Smooth muscle cell (in vitro differentiated cells): ENCODE results near the gene LMO1. TPM values are rescaled to one million over a fixed set of nuclear protein-coding genes. Genes with fewer than 3 reads are reported as not detected.

Experiments used
- DNase-seq: peaks from one replicate; lab custom pipeline; 2025; ENCODE audit not compliant: unreplicated experiment; lab: John Stamatoyannopoulos, UW
- H2AFZ ChIP-seq: fragments of 200-600 bp; sonication (generic); 2 replicates; pipeline ENCODE4 v1.6.0; 2016; ENCODE audit warnings: antibody characterized with exemption, low read depth, mild to moderate bottlenecking
- H3F3A ChIP-seq: fragments of 200-600 bp; sonication (generic); 2 replicates; pipeline ENCODE4 v1.6.0; 2017; ENCODE audit warnings: antibody characterized with exemption, low read depth
- H3K27ac ChIP-seq: fragments of 200-600 bp; sonication (generic); 2 replicates; pipeline ENCODE4 v1.5.1; 2016; ENCODE audit warnings: low read depth, mild to moderate bottlenecking
- H3K27me3 ChIP-seq: fragments of 200-600 bp; sonication (generic); 2 replicates; pipeline ENCODE4 v1.6.1; 2016; ENCODE audit warnings: low read depth, mild to moderate bottlenecking
- H3K36me3 ChIP-seq: fragments of 200-600 bp; sonication (generic); 2 replicates; pipeline ENCODE4 v1.5.1; 2016; ENCODE audit warnings: low read depth
- H3K4me1 ChIP-seq: fragments of 200-600 bp; sonication (generic); 2 replicates; pipeline ENCODE4 v1.5.1; 2016; ENCODE audit warnings: low read depth
- H3K4me2 ChIP-seq: fragments of 200-600 bp; sonication (generic); 2 replicates; pipeline ENCODE4 v1.6.0; 2016; ENCODE audit warnings: mild to moderate bottlenecking
- H3K4me3 ChIP-seq: fragments of 200-600 bp; sonication (generic); 2 replicates; pipeline ENCODE4 v1.5.1; 2016; ENCODE audit warnings: mild to moderate bottlenecking
- H3K79me2 ChIP-seq: fragments of 200-600 bp; sonication (generic); 2 replicates; pipeline ENCODE4 v1.6.0; 2016; ENCODE audit warnings: low read depth, mild to moderate bottlenecking
- H3K9ac ChIP-seq: fragments of 200-600 bp; sonication (generic); 2 replicates; pipeline ENCODE4 v1.6.0; 2016; ENCODE audit warnings: low read depth
- H3K9me3 ChIP-seq: fragments of 200-600 bp; sonication (generic); replicated peaks from 2 replicates; pipeline ENCODE4 v1.5.1; 2016; ENCODE audit warnings: low read depth
- H4K20me1 ChIP-seq: fragments of 200-600 bp; sonication (generic); 2 replicates; pipeline ENCODE4 v1.6.0; 2016; ENCODE audit warnings: low read depth
- WGBS: methylation state at CpG from one replicate; pipeline ENCODE4 v1.1.7; 2016; ENCODE audit warnings: low lambda C conversion rate; 5-methylcytosine and 5-hydroxymethylcytosine counted together
- polyA plus RNA-seq: library from polyadenylated mRNA; unstranded; fragments of >200 nt; fragmentation: Nextera tagmentation; extraction: Ambion mirVana; gene quantifications from 2 replicates; pipeline ENCODE4 v1.2.1, GENCODE V29; 2016
- total RNA-seq: library from RNA; depleted of rRNA; stranded (reverse); fragments of >200 nt; gene quantifications from 2 replicates; pipeline ENCODE4 v1.2.3, GENCODE V29; 2014
- TF ChIP-seq, protein P1 (sequence below): fragments of 200-600 bp; sonication (generic); IDR thresholded peaks from 2 replicates; pipeline ENCODE4 v1.5.1; 2017; ENCODE audit warnings: borderline replicate concordance, mild to moderate bottlenecking, antibody characterized with exemption; ENCODE audit not compliant: insufficient read depth, poor library complexity, severe bottlenecking

The LMO1 gene
- total and polyA plus RNA-seq, 2 experiments from 2014 or later = 1.1 to 1.6 TPM

DNA sequence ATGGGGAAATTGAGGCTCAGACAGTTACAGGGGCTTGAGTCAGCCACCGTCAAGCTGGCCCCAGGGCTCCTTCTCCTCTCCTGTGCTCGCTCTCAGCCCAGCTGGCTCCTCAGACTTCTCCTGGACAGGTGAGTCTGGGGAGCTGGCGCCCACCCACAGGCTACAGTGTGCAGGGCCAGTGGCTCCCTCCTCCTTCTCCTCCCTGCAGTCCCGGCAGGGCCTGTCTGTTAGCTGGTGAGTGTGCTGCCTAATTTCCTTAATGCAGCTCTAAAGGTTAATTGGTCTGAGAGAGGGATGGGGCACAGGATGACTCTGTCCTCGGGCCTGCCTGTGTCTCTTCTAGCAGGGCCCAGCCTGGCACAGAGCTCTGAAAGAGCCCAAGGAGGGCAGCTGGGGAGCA lies 31.7 kb downstream of the LMO1 start:
- Histone ChIP-seq H2AFZ (no peak overlapping the region), H4K20me1 (no peaks in the 10 kb centered on the region), H3K9me3 (no peaks in the 10 kb centered on the region), H3F3A (no peaks in the 10 kb centered on the region), H3K4me2 (no peak overlapping the region), H3K4me3 (no peak overlapping the region), H3K36me3 (no peaks in the 10 kb centered on the region), H3K27ac (no peak overlapping the region), H3K27me3 (no peaks in the 10 kb centered on the region), H3K79me2 (no peaks in the 10 kb centered on the region), H3K4me1 (peaks cover 11% of the 10 kb centered on the region), H3K9ac (no peak overlapping the region)
- WGBS = 62% methylated on average over 5 of the region's 5 CpGs
- TF ChIP-seq, protein P1, sequence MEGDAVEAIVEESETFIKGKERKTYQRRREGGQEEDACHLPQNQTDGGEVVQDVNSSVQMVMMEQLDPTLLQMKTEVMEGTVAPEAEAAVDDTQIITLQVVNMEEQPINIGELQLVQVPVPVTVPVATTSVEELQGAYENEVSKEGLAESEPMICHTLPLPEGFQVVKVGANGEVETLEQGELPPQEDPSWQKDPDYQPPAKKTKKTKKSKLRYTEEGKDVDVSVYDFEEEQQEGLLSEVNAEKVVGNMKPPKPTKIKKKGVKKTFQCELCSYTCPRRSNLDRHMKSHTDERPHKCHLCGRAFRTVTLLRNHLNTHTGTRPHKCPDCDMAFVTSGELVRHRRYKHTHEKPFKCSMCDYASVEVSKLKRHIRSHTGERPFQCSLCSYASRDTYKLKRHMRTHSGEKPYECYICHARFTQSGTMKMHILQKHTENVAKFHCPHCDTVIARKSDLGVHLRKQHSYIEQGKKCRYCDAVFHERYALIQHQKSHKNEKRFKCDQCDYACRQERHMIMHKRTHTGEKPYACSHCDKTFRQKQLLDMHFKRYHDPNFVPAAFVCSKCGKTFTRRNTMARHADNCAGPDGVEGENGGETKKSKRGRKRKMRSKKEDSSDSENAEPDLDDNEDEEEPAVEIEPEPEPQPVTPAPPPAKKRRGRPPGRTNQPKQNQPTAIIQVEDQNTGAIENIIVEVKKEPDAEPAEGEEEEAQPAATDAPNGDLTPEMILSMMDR = no peak
- DNase-seq = no peak

DNA sequence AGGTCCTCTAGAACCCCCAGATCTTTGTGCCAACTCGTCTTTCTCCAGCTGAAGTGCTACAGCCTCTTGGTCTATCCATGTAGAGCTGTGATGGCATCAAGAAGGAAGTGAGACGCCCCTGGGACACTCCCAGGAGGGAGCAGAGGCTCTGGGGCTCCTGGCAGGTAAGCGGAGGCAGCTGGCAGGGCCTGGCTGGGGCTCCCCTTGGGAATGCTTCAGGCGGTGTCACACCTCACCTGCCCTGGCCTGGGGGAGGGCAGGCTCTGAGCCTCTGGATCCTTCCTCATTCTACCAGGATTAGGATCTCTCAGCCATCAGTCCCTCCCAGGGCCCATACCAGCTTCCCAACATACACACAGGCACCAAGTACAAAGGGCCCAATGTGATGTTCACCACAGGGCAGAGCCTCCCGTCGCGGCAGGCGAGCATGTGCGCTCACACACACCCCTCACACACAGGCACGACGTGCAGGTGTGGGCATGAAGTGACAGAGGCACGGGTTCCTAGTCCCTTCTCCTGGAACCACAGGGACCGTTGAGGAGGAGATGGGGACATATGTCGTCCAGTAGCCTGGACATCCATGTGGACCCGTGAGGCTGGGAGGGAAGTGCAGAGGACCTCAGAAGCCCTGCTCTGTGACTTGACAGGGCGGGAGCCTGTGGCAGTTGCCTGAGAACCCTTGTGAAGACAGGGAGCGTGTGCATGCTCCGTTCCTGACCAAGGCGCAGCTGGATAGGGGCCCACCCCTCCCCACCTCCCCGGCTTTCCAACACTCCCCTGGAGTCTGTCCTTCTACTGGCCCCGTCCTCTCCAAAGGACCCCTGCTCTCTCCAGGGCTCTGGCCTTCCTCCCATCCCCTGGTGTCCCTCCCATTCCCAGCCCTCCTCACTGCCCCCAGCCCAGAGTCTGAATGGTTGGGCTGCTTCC lies 32.5 kb downstream of the LMO1 start:
- DNase-seq = no peak
- TF ChIP-seq, protein P1 = no peak
- Histone ChIP-seq H3K4me2 (no peak overlapping the region), H2AFZ (no peak overlapping the region), H3K9me3 (no peaks in the 10 kb centered on the region), H3K4me3 (no peak overlapping the region), H3K36me3 (no peaks in the 10 kb centered on the region), H3K27ac (no peak overlapping the region), H3K27me3 (no peaks in the 10 kb centered on the region), H3K9ac (no peak overlapping the region), H3K4me1 (peaks cover 11% of the 10 kb centered on the region), H3F3A (no peaks in the 10 kb centered on the region), H3K79me2 (no peaks in the 10 kb centered on the region), H4K20me1 (no peaks in the 10 kb centered on the region)
- WGBS = 90% methylated on average over 21 of the region's 21 CpGs

DNA sequence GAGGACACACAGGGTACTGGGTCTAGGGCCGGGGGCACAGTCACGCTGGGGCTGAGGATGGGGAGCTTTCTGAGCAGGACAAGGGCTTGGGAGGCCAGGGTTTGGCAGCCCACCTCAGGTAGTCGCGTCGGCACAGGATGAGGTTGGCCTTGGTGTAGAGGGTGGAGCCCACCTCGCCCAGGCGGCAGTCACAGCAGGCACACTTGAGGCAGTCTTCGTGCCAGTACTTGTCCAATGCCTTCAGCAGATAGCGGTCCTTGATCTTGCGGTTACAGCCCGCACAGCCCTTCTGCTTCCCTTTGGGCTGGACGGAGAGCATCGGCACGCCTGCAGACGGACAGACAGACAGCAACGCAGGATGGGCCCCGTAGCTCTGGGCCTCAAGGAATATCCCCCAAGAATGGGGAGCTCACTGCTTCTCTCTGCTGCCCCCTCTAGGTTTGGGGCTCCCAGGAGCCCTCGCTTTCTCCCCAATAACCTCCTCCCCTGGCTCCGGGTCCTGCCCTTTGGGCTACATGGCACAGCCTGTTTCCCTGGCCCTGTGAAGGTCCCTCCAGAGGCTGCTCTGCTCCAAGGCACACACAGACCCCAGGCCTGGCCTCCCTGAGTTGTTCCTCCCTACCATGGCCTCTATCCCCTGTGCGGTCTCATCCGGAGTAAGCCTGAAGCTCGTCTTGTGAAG lies 33.4 kb downstream of the LMO1 start:
- peaks cover 11% of the 10 kb centered on the region for H3K4me1 ChIP-seq
- H3K9ac ChIP-seq = no peak overlapping the region

More for the DNA sequence above, 33.4 kb downstream of the LMO1 start:
- no peak overlapping the region for H2AFZ ChIP-seq
- DNase-seq = no peak
- no peak overlapping the region for H3K4me2 ChIP-seq
- no peak overlapping the region for H3K27ac ChIP-seq
- no peak overlapping the region for H3K4me3 ChIP-seq
- TF ChIP-seq, protein P1 = no peak
- no peaks in the 10 kb centered on the region for H4K20me1 ChIP-seq
- H3F3A ChIP-seq = no peaks in the 10 kb centered on the region
- H3K36me3 ChIP-seq = no peaks in the 10 kb centered on the region
- 95% methylated on average over 22 of the region's 22 CpGs for WGBS
- H3K9me3 ChIP-seq = no peaks in the 10 kb centered on the region
- no peaks in the 10 kb centered on the region for H3K27me3 ChIP-seq
- no peaks in the 10 kb centered on the region for H3K79me2 ChIP-seq
